Measurements from ENCODE around the gene DLK2.

- no peak for TF ChIP-seq CTCF (IDR thresholded peaks at IDR 0.05)
- TF ChIP-seq POLR2A (IDR thresholded peaks at IDR 0.05), result no peak
- TF ChIP-seq POLR2AphosphoS5 (IDR thresholded peaks at IDR 0.05), result no peak
These were observed 38.4 kb downstream of the DLK2 start for GRCh38 chr6:43416935-43417334.
